Thyroid gland (tissue), 4 donors: ENCODE measurements around the gene RIT2.

ENCODE experiments used
- POLR2A ChIP-seq, 2 donors: fragments of 450-650 bp; IDR thresholded peaks; one replicate each; pipeline ENCODE4 v1.6.1; 2017; ENCODE audit warnings: antibody characterized with exemption in 2 of 2, mild to moderate bottlenecking in 2 of 2, moderate library complexity in 1 of 2
- TF ChIP-seq, protein P1 (sequence below), 6 experiments: fragments of 200-600 bp in 3 of 6; fragments of 450-650 bp in 3 of 6; sonication (generic) in 3 of 6; IDR thresholded peaks; one replicate each; pipeline ENCODE4 v1.5.1; 2016 to 2019; ENCODE audit warnings: antibody characterized with exemption in 6 of 6, mild to moderate bottlenecking in 2 of 6, inconsistent platforms in 1 of 6, moderate library complexity in 1 of 6

DNA sequence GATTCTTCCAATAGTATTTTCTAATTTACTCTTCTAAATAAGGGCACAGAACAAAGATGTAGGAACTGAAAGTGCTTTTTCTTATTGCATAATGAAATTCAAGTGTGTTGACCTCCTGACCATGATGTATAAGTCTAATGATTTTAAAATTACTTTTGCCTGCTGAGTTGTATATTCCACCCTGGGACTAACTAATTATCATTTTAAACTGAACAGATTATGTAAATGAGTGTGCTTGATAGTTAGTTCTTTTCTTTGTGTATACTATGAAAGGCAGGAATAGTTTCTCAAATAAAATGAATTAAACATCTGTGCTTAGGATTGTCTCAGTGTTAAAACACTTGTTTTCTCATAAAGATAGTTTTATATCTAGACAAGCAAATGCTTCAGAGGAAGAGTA is 284.5 kb downstream of the RIT2 start:
- TF ChIP-seq, protein P1, sequence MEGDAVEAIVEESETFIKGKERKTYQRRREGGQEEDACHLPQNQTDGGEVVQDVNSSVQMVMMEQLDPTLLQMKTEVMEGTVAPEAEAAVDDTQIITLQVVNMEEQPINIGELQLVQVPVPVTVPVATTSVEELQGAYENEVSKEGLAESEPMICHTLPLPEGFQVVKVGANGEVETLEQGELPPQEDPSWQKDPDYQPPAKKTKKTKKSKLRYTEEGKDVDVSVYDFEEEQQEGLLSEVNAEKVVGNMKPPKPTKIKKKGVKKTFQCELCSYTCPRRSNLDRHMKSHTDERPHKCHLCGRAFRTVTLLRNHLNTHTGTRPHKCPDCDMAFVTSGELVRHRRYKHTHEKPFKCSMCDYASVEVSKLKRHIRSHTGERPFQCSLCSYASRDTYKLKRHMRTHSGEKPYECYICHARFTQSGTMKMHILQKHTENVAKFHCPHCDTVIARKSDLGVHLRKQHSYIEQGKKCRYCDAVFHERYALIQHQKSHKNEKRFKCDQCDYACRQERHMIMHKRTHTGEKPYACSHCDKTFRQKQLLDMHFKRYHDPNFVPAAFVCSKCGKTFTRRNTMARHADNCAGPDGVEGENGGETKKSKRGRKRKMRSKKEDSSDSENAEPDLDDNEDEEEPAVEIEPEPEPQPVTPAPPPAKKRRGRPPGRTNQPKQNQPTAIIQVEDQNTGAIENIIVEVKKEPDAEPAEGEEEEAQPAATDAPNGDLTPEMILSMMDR (IDR thresholded peaks at IDR 0.05) = no peak
- no peak for TF ChIP-seq POLR2A (IDR thresholded peaks at IDR 0.05)
